ENCODE results near the gene FHL2.

FHL2 gene

GRCh38 chr2:105421053-105421452, 22.2 kb upstream of the FHL2 start:
- no peak for DNase-seq

DNA sequence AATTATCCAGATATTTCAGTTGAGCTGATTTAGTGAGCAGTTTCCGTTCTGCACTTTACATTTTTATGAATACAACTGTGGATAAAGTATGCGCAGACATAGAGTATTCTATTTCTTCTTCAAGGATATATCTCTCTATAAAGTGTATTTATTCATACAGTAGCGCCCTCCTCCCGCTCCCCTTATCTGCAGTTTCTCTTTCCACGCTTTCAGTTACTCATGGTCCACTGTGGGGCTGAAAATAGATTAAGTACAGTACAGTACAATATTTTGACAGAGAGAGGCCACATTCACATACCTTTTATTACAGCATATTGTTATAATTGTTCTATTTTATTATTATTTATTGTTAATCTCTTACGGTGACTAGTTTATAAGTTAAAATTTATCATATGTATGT, 19.7 kb upstream of the FHL2 start:
- no peak for DNase-seq

DNA sequence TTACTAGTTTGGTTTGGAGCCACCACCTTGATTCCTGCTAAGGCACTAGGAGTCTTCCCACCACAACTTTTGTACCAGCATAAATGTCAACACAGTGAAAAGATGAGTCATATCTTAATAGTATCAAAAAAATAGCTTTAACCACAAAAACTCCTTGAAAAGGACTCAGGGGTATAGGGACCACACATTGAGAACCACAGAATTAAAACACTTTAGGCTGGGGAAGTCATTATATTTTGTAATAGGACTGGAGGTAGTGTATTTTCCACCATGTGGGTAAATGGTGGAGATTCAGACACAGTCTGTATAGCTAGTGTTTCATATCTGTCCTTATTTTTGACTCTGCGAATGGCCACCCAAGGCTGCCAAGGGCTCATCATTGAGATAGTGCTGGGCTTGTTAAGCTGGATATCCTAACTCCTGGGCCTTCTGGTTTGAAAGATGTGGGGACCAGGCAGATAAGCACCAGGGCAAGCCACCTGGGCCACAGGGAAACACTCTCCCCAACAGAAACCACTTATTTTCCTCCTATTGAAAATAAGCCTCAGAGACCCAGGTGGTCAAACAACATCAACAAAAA, 19.1 kb upstream of the FHL2 start:
- DNase-seq = no peak

DNA sequence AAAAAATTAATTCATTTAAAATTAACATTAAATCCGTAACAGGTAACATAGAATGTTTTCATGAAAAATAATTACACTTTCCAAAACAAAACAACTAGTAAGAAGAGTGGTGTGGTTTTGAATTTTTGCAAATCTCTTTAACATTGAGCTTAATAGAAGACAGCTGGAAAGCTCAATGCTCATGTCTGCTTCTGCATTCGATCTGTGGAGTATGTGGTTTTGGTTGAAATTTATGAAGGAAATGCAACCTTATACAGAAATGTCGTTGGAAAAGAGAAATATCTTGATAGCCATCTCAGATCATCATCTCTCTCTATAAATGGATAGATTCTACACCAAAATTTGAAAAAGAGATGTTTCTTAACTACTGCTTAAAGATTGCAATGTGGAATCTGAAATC, 17.3 kb upstream of the FHL2 start:
- DNase-seq = no peak

DNA sequence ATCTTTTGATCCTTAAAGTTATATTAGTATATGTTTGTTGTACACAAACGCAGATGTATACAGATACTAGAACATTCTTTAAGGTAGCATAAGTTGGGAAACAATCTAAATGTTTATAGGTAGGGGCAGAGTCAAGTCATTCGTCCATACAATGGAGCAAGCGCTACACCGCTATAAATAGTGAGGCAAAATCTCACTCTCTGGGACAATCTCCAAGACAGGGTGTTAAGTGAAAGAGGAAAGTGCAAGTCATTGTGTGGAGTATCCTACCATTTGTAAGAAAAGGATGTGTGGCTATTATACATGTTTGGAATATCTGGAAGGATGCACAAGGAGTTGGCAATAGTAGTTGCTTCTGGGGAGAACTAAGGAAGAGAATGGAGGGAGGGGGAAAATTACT, 16.2 kb upstream of the FHL2 start:
- DNase-seq = no peak

DNA sequence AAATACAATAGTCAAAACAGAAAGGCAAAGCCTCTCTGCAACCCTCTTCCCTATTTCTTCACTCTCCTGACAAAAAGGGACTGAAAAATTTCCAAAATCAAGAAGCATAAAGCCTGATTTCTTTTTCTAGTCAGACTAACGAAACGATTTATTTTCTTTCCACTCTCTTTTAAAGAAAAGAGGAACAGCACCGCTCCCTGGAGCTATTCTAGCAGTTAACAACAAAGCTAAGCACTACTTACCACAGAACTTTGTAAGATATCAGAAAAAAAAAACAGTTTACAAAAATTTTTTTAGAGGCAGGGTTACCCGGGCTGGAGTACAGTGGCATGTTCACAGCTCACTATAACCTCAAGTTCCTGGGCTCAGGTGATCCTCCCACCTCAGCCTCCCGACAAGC, 14.4 kb upstream of the FHL2 start:
- no peak for DNase-seq

- no peak for DNase-seq
Measured at GRCh38 chr2:105412584-105412983, 13.7 kb upstream of the FHL2 start.

DNA sequence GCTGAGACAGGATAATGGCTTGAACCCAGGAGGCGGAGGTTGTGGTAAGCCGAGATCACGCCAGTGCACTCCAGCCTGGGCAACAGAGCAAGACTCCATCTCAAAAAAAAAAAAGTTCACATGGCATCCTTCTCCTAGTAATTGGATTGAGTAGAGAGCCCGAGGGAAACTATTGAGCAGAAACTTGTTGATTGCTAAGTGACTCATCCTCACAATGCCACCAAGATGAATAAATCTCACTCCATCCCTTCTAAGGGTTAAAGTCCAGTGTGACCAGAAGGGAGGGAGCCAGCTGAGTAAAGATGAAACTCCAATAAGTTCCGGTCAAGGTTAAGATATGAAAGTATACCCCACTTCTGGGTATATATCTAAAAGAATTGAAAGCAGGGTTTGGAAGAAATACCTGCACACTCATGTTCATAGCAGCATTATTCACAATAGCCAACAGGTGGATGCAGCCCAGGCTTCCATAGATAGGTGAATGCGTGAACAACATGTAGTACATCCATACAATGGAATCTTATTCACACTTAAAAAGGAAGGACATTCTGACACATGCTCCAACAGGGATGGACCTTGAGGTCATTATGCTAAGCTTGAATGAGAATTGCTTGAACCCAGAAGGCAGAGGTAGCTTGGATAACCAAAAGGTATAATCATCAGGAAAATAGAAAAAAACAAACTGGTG, 13.0 kb upstream of the FHL2 start:
- no peak for DNase-seq

GRCh38 chr2:105410554-105410953, 11.7 kb upstream of the FHL2 start:
- DNase-seq = no peak

DNA sequence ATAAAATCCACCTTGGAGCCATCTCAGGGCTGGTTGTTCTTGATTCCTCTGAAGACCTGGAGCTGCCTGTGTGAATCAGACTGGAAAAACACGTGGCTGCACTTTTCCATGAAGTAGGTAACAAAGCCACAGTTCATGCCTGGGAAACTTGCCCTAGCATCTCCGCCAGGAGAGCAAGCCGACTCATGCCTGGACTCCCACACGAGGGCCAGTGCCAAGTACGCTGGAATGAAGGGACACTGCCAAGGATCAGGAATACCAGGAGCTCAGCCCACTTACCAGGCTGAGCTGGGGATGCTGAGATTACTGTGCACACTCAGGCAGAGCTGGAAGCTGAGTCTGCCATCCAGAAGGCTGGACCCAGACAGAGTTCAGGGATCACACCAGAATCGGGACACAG, 10.9 kb upstream of the FHL2 start:
- no peak for DNase-seq

GRCh38 chr2:105407946-105408743, 9.3 kb upstream of the FHL2 start:
- DNase-seq = no peak

DNA sequence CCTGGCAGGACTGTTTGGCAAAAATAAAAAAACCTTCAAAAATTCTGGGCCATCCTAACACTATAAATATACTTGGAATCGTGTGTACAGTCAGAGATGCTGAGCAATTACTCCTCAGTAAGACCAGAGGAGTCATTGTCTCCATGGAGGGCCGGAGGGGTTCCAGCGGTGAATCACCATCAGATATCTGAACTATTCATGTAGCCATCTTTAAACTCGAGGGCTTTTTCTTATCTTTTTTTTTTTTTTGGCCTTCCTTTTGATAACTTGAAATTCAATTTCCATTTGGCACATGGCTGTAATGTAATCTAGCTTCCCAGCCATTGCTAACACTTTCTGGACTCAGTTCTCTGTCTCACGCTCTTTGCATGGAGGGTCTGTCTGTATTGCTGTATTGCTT, 7.4 kb upstream of the FHL2 start:
- DNase-seq = no peak

DNA sequence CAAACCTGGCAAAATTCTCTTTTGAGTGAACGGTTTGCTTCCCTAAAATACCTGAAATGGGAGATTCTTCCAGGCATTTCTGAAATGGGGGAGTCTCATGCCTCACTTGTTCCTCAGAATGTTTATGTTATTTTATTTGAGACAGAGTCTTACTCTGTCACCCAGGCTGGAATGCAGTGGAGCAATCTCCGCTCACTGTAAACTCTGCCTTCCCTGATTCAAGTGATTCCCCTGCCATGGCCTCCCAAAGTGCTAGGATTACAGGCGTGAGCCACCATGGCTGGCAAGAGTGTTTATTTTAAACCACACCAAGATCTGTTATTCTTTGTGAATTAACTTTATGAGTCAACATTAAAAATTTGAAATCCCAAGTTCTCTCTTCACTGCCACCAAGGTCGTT, 6.4 kb upstream of the FHL2 start:
- no peak for DNase-seq

DNA sequence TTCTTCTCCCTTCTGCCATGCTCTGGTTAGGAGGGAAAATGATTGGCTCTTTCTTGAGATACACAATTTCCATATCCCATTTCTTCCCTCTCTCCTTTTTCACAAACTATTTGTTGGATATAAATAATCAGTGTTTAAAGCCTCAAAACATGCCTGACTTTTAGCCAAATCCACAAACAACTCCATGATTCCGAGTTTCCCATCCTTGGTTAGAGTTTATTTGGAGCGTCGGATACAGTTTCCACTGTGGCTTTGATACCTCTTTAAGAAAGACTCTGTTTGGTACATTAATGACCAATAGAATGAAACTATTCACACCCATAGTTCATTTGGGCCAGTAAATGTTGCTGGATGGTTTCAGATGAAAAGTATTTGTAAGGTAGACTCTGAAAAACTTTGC, 5.9 kb upstream of the FHL2 start:
- DNase-seq = no peak

DNA sequence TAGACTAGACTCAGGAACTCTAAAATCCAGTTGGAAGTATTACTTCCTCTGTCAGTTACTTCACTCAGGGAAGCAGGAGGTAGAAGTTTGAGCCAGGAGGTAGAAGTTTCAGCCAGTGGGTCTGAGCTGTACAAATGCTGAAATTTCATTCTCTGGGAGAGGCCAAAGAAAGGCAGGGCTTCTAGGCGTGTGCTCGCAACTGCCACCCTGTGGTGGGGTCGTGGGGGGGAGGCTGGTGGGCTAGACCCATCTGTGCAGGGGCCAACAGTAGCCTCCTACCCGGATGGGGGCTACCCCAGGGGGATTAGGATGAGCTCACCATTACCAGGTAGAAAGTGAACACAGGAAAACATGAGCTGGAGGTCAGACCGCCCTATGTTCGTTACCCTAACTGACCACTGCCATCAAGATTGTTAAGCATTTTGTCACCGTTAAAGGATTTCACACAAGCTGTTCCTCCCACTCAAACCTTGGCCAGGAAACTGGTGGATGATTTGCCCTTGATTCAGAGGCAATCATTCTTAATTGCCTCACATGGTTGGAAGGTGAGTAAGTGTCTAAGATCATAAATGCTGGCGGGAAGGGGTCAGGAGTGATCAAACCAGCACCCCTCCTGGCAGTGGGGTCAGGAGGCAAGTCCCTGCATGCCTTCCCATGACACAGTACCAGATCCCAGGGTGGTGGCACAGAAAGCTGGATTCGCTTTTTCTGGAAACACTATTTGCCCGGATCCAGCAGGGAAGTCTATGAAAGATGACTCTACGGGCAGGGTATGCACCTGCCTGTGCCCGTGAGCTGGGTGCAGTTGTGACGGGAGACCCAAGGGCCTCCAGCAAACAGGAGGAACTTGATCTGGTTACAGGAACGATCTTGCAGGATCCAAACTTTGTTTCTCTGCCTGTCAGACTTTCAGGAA, 5.2 kb upstream of the FHL2 start:
- no peak for DNase-seq

DNA sequence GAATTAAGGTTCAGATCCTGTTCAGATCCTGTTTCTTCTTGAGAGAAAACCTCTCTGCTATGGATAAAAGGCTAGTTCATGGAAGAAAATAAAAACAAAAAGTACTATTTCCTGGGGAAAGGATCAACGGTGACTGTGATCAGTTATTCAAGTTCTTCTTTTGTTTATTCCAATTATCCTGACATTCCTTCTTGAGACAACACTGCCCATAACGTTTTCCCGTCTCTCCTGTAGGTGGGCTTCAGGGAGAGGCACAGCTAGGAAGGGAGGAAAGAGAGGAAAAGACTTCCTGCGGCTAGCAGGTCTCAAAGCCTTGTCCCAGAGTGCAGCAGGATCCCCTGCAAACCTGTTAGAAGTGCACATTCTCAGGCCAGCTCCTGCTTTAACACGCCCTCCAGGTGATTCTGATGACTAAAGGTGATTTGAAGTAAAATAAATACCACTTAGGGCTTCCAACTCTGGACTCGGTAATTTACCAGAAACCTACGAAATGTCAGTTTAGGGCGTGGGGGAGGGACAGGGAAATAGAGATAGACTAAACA, 4.5 kb upstream of the FHL2 start:
- DNase-seq = no peak

GRCh38 chr2:105402809-105403208, 4.0 kb upstream of the FHL2 start:
- DNase-seq = no peak

DNA sequence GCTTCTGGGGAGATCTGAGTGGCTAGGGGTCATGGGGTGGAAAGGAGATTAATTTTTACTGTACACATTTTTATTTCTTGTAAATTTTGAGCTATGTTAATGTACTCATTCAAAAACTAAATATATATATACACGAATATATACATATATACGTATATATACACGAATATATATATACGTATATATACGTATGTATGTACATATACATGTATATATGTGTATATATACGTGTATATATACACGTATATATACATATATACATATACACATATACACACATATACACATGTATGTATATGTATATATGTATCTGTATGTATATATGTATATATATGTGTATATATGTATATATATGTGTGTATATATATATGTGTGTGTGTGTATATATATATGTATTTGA, 3.0 kb upstream of the FHL2 start:
- DNase-seq = no peak

DNA sequence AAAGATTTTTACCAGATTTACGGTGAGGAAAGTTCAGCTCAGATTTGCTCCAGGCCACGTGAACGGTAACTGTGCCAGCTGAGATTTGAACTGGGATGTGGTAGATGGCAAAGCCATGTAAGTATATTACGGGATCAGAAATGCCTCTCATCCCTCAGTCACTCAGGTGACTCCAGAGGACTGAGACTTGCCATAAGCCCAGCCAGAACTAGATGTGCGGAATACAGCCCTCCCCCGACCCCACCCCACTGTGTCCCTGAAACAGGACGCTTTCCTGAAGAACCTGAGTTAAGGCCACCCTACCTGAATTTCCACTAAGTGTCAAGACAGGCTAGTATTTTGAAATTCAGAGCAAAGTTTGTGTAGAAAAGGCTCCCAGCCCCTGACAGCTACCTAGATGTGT, 1.3 kb upstream of the FHL2 start:
- no peak for DNase-seq

GRCh38 chr2:105399207-105399861, 483 bp upstream of the FHL2 start:
- no peak for DNase-seq

DNA sequence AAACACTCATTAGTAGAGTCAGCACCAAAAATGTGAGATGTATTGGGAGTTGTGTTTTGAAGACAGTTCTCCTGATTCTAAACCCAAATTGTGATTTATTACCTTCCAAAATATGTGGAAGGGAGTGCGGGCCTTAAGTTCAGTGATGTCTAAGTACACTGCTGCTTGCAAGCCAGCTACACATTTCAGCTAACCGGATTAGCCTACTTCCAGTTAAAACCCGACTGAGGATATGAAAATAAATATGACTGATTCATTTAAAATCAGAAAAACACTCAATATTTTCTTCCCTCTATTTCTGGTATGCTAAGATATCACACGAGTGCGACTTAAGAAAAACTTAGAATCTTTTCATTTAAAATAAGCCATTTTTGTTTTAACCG, 907 bp downstream of the FHL2 start:
- no peak for DNase-seq

DNA sequence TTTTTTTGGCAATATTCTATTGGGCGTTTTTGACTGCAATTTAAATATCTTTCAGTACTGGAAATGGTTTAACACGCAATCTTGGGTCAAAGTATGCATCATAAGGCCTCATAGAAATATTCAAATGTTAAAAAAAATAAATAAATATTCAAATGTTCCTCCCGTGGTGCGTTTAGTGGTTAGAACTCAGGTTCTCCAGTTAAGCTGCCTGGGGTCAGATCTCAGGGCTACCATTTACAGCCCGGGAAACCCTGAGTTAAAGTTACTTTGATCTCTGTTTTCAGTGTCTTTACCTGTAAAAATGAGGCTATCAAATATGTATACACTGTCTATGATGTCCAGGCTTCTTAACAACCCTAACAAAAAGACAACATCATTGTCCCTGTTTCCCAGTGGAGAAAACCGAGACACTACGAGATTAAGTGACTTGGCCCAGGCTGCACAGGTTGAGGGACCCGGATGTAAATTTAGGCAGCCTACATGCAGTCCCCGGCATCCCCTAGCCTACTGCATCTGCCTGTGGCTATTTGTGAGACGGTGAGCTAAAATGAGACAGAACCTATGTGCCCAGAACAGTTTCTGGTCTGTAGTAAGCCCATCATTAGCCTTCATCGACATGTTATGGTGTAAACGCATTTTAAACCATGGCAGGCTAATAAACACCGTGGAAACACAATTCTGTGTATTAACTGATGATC, 1.7 kb downstream of the FHL2 start:
- DNase-seq = no peak

Data from CD4-positive, alpha-beta T cell treated with Interferon gamma for 1 hour (primary cell).